HG03469 (cell line): ENCODE results near the gene NFIC.
"Not testable (repeated sequence)": the region's sequence is repeated elsewhere in the genome, so short reads cannot be mapped to it uniquely, and the experiment has no call there.

Source experiments
- ATAC-seq: cut with Tn5 transposase; IDR thresholded peaks from one replicate; pipeline ENCODE4 v1.9.1; 2021; ENCODE audit warnings: mild to moderate bottlenecking, moderate library complexity, moderate number of reproducible peaks; ENCODE audit not compliant: unreplicated experiment

Gene NFIC

DNA sequence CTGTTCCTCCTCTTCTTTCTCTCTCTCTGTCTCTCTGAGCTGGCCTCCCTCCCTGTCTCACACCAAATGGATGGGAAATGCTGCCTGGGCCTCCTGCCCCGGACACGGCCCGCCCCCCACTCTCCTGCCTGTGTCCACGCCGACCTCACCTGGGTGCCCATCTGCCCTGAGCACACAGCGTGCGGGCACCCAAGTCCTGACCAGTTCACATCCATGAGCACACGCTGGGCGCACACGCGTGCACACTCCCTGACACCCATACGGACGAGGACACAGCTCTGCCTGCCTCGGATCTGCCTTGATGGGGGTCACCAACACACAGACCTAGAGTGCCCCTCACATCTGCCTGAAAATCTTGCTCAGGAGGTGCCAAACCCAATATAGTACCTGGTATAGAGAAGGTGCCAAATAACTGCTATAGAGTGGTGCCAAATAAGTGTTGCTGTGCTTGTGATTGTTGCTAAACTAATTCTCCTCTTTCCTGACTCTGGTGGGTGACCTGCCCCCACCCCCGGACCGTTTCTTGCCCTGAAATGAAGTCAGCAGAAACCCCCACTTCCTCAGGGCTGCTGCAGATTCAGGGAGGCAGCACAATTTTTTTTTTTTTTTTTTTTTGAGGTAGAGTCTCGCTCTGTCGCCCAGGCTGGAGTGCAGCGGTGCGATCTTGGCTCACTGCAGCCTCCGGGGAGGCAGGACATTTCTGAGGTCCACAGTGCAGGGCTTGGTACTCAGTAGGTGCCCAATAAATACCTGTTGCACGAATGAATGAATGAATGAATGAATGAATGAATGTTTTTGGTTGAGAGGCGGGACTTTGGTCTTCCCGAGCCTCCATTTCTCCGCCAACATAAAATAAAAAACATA lies 4.6 kb downstream of the NFIC start:
- no peak for ATAC-seq

GRCh38 chr19:3372413-3372812 lies 6.0 kb downstream of the NFIC start:
- no peak for ATAC-seq

GRCh38 chr19:3373971-3374368 lies 7.6 kb downstream of the NFIC start:
- no peak for ATAC-seq

DNA sequence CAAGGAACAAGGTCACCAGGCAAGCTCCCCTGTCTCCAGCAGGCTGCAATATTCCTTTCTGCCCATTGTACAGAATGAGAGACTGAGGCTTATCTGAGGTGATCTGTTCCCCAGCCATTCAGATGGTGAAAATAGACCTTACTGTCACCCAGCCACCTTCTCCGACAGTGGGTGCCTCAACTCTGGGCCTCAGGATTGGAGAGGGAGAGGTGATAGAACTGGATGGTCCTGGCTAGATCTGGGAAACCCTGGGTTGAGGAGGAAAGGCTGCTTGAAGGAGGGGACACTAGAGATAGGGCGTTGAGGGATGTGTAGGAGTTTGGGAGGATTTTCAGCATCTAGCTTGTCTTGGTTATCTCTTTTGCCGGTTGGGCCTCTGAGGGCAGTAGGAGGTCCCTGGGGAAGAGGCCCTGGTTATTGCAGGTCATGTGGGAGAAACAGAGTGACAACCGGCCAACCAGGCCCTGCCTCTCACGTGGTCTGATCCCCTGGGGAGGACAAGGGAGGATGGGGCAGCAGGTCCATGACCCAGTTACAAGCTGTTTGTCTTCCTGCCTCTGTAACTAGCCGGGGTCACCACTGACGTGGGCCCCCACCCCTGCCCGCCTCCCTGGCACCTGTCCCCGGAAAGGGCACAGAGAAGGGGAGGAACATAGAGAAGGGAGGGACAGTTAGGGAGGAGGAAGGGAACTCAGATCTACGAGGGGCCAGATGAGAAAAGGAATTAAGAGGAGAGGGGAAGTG lies 8.2 kb downstream of the NFIC start:
- ATAC-seq = no peak

- no peak for ATAC-seq
Observed at GRCh38 chr19:3375221-3376090, 9.1 kb downstream of the NFIC start.

- ATAC-seq = not testable (repeated sequence)
Observed at GRCh38 chr19:3376091-3376455, 9.7 kb downstream of the NFIC start.

DNA sequence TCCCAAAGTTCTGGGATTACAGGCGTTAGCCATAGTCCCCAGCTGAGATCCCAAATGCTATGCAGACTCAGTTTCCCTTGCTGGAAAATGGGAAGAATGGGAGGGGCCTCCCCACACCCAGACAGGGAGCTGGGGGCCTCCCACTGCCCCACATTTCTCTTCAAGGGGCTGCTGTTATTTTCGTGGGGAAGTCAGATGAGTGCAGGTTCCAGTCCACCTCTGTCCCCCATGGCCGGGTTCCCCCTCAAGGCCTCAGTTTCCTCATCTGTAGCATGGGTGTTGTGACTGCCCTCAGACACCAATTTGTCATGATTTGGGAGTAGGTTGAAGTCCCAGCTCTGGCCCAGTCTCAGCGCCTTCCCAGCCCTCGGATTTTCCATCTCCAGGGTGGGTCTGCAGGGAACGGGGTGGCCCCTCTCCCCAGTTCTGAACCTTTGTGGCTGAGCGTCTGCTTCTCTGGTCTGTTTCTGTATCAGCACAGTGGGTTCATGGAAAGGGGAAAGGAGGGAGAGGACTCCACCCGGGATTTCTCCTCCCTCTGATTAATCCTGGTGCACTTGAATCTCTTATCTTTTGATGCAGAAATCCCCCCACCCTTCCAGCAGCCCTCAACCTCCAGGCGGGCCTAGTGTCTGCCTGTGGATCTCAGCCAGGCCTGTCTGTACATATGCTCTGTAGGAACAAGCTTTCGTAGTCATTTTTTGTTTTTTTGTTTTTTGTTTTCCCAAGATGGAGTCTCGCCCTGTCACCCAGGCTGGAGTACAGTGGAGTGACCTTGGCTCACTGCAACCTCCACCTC lies 12.2 kb downstream of the NFIC start:
- ATAC-seq = no peak

DNA sequence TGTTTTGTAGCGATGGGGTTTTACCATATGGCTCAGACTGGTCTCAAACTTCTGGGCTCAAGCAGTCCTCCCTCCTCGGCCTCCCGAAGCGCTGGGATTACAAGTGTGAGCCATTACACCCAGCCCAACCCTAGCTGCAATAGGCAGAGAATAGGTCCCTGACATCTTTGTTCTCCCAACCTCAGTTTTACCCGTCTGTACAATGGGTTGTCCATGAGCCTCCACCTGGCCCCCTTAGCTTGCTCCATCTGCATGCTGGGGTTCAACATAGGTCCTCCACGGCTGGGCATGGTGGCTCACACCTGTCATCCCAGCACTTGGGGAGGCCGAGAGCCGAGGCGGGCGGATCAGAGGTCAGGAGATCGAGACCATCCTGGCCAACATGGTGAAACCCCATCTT lies 14.4 kb downstream of the NFIC start:
- ATAC-seq = no peak

GRCh38 chr19:3381701-3382372 lies 15.5 kb downstream of the NFIC start:
- no peak for ATAC-seq

- ATAC-seq = no peak
Observed at GRCh38 chr19:3382460-3383100, 16.2 kb downstream of the NFIC start.

DNA sequence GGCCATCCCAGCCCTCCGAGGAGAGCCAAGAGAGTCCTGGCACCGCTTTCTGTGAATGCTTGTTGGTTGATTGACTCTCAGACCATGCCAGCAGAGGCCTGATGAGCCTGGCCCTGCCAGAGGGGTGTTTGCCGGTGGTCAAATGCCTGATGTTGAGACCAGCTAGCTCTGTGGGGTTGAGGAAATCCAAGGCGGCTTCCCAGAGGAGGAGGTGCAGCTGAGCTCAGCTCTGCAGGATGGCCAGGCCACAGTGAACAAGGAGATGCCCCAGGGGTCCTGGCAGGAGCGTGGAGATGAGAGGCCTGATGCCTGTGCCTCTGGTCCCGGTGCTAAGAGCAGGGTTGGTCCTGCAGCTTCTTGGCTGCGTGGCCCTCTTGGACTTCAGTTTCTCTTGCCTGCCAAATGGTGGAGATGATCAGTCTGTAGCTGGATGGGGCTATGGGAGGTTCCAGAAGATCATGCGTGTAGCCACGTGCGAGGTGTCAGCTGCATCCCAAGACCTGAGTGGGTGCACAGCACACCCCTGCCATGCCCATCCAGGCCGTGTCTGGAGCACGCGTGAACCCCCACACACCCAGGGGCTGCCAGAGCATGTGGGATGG lies 16.8 kb downstream of the NFIC start:
- no peak for ATAC-seq

DNA sequence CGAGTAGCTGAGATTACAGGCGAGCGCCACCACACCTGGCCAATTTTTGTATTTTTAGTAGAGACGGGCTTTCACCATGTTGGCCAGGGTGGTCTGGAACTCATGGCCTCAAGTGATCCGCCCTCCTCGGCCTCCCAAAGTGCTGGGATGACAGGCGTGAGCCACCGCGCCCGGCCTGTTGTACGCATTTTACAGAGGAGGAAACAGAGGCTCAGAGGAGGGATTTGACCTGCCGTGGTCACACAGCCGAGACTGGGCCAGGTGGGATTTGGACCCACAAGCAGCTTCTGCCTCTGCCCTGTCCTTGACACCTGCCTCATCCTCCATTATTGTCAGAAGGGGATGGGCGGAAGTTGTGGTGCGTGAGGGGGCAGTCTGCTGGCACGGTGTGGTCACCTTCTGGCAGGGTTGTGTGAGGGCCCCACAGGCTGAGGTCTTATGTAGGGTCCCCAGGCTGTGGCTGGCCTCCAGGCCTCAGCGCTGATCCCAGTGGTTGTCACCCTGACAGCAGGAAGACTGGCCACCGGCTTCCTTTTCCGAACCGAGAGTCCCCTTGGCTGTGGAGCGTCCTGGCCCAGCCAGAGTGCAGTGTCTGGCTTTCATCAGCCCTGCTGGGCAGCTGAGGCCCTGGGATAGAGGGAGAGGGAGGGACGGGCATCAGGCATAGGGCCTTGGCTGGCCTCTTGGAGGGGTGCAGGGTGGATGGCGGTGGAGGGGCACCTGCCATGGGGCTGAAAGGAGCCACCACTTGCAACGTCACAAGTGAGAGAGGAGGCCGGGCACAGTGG lies 20.3 kb downstream of the NFIC start:
- no peak for ATAC-seq

DNA sequence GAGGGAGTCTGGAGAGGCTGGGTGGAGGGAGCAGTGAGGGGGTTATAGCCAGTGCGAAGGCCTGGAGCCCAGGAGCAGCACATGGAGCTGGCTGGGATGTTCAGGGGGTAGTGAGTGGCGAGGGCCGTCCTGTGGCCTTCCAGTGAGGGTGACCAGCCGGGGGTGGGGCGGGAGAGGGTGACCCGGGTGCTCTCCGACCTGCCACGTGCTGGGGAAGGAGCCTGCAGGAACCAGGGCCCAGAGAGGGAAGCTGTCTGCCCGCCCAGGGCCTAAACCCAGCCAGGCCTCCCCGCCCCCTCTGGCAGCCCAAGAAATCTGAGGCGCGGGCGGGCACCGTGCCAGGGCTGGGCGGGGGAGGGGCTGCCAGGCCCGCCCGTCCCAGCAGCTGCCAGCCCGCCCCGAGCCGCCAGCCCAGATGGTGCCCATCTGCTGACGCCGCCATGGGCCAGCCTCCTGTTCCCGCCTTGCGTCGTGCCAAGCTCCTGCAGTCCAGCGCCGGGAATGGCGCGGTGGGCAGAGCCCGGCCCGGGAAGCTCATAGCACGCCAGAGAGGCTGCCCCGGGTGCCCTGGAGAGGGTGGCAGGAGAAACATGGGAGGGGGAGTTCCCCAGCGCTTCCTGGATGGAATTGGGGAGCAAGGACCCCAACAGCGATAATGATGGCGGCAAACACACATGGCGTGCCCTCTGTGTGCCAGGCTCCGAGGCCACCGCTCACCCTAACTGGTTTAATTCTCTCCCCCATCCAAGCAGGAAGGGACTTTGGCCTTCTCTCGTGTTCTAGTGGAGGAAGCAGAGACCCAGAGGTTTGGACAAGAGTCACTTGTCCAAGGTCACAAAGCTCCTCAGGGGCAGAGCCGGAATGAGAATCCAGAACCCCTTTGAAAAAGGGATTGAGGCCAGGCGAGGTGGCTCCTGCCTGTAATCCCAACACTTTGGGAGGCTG lies 21.5 kb downstream of the NFIC start:
- ATAC-seq = no peak

DNA sequence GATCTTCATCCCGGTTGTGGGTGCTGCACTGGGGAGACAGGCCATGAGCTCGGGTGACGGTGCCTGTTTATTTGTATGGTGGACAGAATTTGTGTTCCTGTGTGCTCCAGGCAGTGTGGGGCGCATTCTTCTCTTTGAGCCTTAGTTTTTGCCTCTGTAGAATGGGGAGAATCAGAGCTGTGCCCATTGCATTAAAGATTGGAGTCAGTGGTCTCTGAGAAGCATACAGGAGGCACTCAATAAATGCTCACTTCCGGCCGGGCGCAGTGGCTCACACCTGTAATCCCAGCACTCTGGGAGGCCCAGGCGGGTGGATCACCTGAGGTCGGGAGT lies 23.0 kb downstream of the NFIC start:
- ATAC-seq = no peak

GRCh38 chr19:3389876-3390371 lies 23.5 kb downstream of the NFIC start:
- no peak for ATAC-seq

- not testable (repeated sequence) for ATAC-seq
Observed at GRCh38 chr19:3391911-3392310, 25.5 kb downstream of the NFIC start.

DNA sequence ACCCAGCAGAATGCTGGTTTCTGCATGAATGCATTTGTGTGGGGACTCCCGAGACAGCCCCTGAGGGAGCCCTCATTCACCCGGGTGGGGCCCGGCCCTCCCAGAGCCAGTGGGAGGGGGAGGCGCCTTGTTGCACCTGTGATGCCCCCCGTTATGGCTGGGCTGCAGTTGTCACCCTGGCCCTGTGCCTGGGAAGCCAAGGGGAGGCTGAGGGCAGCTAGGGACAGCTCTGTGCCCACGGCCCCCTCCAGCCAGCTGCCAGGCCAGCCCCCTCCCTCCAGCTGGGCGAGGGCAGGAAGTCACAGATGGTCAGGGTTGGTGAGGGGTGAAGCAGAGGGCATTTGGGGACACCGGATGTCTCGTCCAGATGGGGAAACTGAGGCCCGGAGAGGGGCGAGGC lies 26.1 kb downstream of the NFIC start:
- ATAC-seq = no peak
